PC-9 (cell line): ENCODE results near the gene USP48. TPM values are rescaled to one million over a fixed set of nuclear protein-coding genes. Genes with fewer than 3 reads are reported as not detected.

Experiments
- BruUV-seq: library from RNA; stranded (reverse); fragments of 400-500 nt; replicated peaks from 2 replicates; lab custom pipeline; 2021; lab: Mats Ljungman, UMichigan
- CTCF ChIA-PET: fragments of 300-600 bp; sonication (Branson Sonifier 250); formaldehyde crosslinking; loops from one replicate; lab custom pipeline; 2022; ENCODE audit warnings: antibody characterized with exemption; lab: Charles Lee
- POLR2A ChIA-PET: fragments of 300-600 bp; sonication (Branson Sonifier 250); formaldehyde crosslinking; loops from one replicate; lab custom pipeline; 2022; ENCODE audit warnings: antibody characterized with exemption; ENCODE audit not compliant: unreplicated experiment; lab: Charles Lee
- DNase-seq, 2 experiments: peaks; one replicate each; pipeline versions ENCODE4 v3.0.0 to v3.0.0-alpha.2; 2015 to 2022; ENCODE audit warnings: mixed read lengths in 1 of 2
- H2AFZ ChIP-seq: fragments of 200-600 bp; sonication (generic); 2 replicates; pipeline ENCODE4 v1.8.1; 2017; ENCODE audit warnings: antibody characterized with exemption
- H3F3A ChIP-seq: fragments of 200-600 bp; sonication (generic); 2 replicates; pipeline ENCODE4 v1.8.1; 2017; ENCODE audit warnings: antibody characterized with exemption, mild to moderate bottlenecking, low read depth; ENCODE audit not compliant: insufficient read depth
- H3K27ac ChIP-seq: fragments of 200-600 bp; sonication (generic); 2 replicates; pipeline ENCODE4 v1.6.1; 2016; ENCODE audit warnings: mixed run types
- H3K27me3 ChIP-seq: fragments of 200-600 bp; sonication (generic); 2 replicates; pipeline ENCODE4 v1.6.1; 2016; ENCODE audit warnings: low read depth, mixed run types; ENCODE audit not compliant: insufficient read depth
- H3K36me3 ChIP-seq: fragments of 200-600 bp; sonication (generic); 2 replicates; pipeline ENCODE4 v1.6.1; 2016; ENCODE audit warnings: low read depth, mixed run types
- H3K4me1 ChIP-seq: fragments of 200-600 bp; sonication (generic); replicated peaks from 2 replicates; pipeline ENCODE4 v1.6.1; 2016; ENCODE audit warnings: mixed run types; ENCODE audit not compliant: insufficient read depth
- H3K4me2 ChIP-seq: fragments of 200-600 bp; sonication (generic); 2 replicates; pipeline ENCODE4 v1.6.1; 2017; ENCODE audit warnings: mixed run types
- H3K4me3 ChIP-seq: fragments of 200-600 bp; sonication (generic); 2 replicates; pipeline ENCODE4 v1.6.1; 2016; ENCODE audit warnings: mixed run types
- H3K79me2 ChIP-seq: fragments of 200-600 bp; sonication (generic); 2 replicates; pipeline ENCODE4 v1.6.1; 2017; ENCODE audit warnings: low read depth, mixed run types
- H3K9me2 ChIP-seq: fragments of 200-600 bp; sonication (generic); 2 replicates; pipeline ENCODE4 v1.8.1; 2017; ENCODE audit warnings: mild to moderate bottlenecking; ENCODE audit not compliant: insufficient read depth
- H3K9me3 ChIP-seq: fragments of 200-600 bp; sonication (generic); 2 replicates; pipeline ENCODE4 v1.8.1; 2016; ENCODE audit warnings: low read depth; ENCODE audit not compliant: insufficient read depth
- H4K20me1 ChIP-seq: fragments of 200-600 bp; sonication (generic); 2 replicates; pipeline ENCODE4 v1.8.1; 2017; ENCODE audit not compliant: insufficient read depth
- CTCF ChIP-seq: fragments of 200-600 bp; sonication (generic); conservative IDR thresholded peaks from 2 replicates; pipeline ENCODE4 v1.6.1; 2017; ENCODE audit warnings: mixed run types, antibody characterized with exemption, mild to moderate bottlenecking, moderate library complexity
- EZH2 ChIP-seq: fragments of 200-600 bp; sonication (generic); IDR thresholded peaks from 2 replicates; pipeline ENCODE4 v1.8.0; 2017; ENCODE audit warnings: antibody characterized with exemption, low read depth
- intact Hi-C: fragments of 100-400 bp; cut with micrococcal nuclease; formaldehyde crosslinking; loops from one replicate; pipeline ENCODE4 v1.10.0; 2022; ENCODE audit not compliant: unreplicated experiment
- total RNA-seq: library from RNA; stranded (reverse); gene quantifications from 2 replicates; pipeline ENCODE4 v1.2.3, GENCODE V29; 2021

The USP48 gene
- total RNA-seq, 1 experiment from 2014 or later = 63.1 TPM

- no peak overlapping the region for H3K4me2 ChIP-seq
- POLR2A ChIA-PET = interaction anchor here (0.7 kb wide), 1 partner anchor 70 kb away, joined by 7 read pairs; no protein-coding TSS in a partner anchor
Observed at GRCh38 chr1:21741206-21741605, 41.7 kb downstream of the USP48 start.

GRCh38 chr1:21736876-21737275 is 46.1 kb downstream of the USP48 start:
- H3K27me3 ChIP-seq = no peaks in the 10 kb centered on the region
- no peaks in the 10 kb centered on the region for H3K79me2 ChIP-seq
- POLR2A ChIA-PET = no interaction called here
- no peaks in the 10 kb centered on the region for H3K36me3 ChIP-seq
- CTCF ChIA-PET = no interaction called here
- H3K27ac ChIP-seq = no peak overlapping the region
- BruUV-seq = no TSS peak
- TF ChIP-seq CTCF (no peak), EZH2 (no peak)
- no peaks in the 10 kb centered on the region for H3K9me3 ChIP-seq
- no peak for DNase-seq
- intact Hi-C loops = no loop called here
- no peaks in the 10 kb centered on the region for H3K4me1 ChIP-seq
- H3F3A ChIP-seq = no peaks in the 10 kb centered on the region
- no peak overlapping the region for H2AFZ ChIP-seq
- no peaks in the 10 kb centered on the region for H3K9me2 ChIP-seq
- H4K20me1 ChIP-seq = no peaks in the 10 kb centered on the region
- no peak overlapping the region for H3K4me3 ChIP-seq
- H3K4me2 ChIP-seq = no peak overlapping the region

More at GRCh38 chr1:21741206-21741605, 41.7 kb downstream of the USP48 start:
- CTCF ChIA-PET = interaction anchor here (0.6 kb wide), 1 partner anchor 24 kb away, joined by 3 read pairs; no protein-coding TSS in a partner anchor
- no peak for DNase-seq
- Histone ChIP-seq H3K9me2 (no peaks in the 10 kb centered on the region), H2AFZ (no peak overlapping the region), H3K9me3 (no peaks in the 10 kb centered on the region), H4K20me1 (no peaks in the 10 kb centered on the region), H3K27ac (no peak overlapping the region), H3K79me2 (no peaks in the 10 kb centered on the region), H3F3A (no peaks in the 10 kb centered on the region), H3K36me3 (no peaks in the 10 kb centered on the region), H3K27me3 (no peaks in the 10 kb centered on the region), H3K4me1 (no peaks in the 10 kb centered on the region), H3K4me3 (no peak overlapping the region)
- intact Hi-C loops = loop anchor here (5.0 kb wide), 1 partner anchor 39 kb away; no protein-coding TSS in a partner anchor
- no TSS peak for BruUV-seq
- no peak for TF ChIP-seq EZH2
- no peak for TF ChIP-seq CTCF

- Histone ChIP-seq H3K79me2 (no peaks in the 10 kb centered on the region), H3K4me2 (no peak overlapping the region), H3K4me1 (no peaks in the 10 kb centered on the region), H3K27me3 (no peaks in the 10 kb centered on the region), H4K20me1 (no peaks in the 10 kb centered on the region), H3K27ac (no peak overlapping the region), H3K9me3 (no peaks in the 10 kb centered on the region), H3F3A (no peaks in the 10 kb centered on the region), H3K36me3 (no peaks in the 10 kb centered on the region), H2AFZ (no peak overlapping the region), H3K4me3 (no peak overlapping the region), H3K9me2 (no peaks in the 10 kb centered on the region)
- ChIA-PET CTCF (interaction anchor here (0.7 kb wide), 1 partner anchor 13 kb away, joined by 6 read pairs; no protein-coding TSS in a partner anchor), POLR2A (interaction anchor here (0.6 kb wide), 1 partner anchor 27 kb away, joined by 9 read pairs; no protein-coding TSS in a partner anchor)
- intact Hi-C loops = no loop called here
- BruUV-seq = no TSS peak
- no peak for TF ChIP-seq CTCF
- no peak for TF ChIP-seq EZH2
- no peak for DNase-seq
Observed at GRCh38 chr1:21736011-21736410, 46.9 kb downstream of the USP48 start.
